Brain microvascular endothelial cell (primary cell): ENCODE data around the gene YOD1.

ENCODE experiments used
- DNase-seq: peaks from one replicate; pipeline ENCODE4 v3.0.0-alpha.2; 2020
- H3K27ac ChIP-seq: fragments of 250-450 bp; sonication (Bioruptor Pico); 2 replicates; pipeline ENCODE4 v1.5.1; 2020; ENCODE audit warnings: mild to moderate bottlenecking, moderate library complexity
- H3K27me3 ChIP-seq: fragments of 250-450 bp; sonication (Bioruptor Pico); replicated peaks from 2 replicates; pipeline ENCODE4 v1.5.1; 2020; ENCODE audit warnings: mild to moderate bottlenecking
- H3K36me3 ChIP-seq: fragments of 250-450 bp; sonication (Bioruptor Pico); replicated peaks from 2 replicates; pipeline ENCODE4 v1.5.1; 2020; ENCODE audit warnings: mild to moderate bottlenecking
- H3K4me3 ChIP-seq: 2 replicates; pipeline ENCODE4 v1.5.1; 2011; ENCODE audit warnings: low read depth, mild to moderate bottlenecking, control low read depth, low read length, moderate library complexity
- in situ Hi-C: cut with HindIII; loops from 2 replicates; pipeline ENCODE4 v1.10.0; 2017; ENCODE audit warnings: low sequenced_read_pairs, low pct_ligation_motif_present
- TF ChIP-seq, protein P1 (sequence below): IDR thresholded peaks from 2 replicates; pipeline ENCODE4 v1.5.1; 2011; ENCODE audit warnings: low read depth, mild to moderate bottlenecking, moderate library complexity, low read length, control low read depth, inconsistent platforms; ENCODE audit errors: missing control alignments

Gene YOD1

DNA sequence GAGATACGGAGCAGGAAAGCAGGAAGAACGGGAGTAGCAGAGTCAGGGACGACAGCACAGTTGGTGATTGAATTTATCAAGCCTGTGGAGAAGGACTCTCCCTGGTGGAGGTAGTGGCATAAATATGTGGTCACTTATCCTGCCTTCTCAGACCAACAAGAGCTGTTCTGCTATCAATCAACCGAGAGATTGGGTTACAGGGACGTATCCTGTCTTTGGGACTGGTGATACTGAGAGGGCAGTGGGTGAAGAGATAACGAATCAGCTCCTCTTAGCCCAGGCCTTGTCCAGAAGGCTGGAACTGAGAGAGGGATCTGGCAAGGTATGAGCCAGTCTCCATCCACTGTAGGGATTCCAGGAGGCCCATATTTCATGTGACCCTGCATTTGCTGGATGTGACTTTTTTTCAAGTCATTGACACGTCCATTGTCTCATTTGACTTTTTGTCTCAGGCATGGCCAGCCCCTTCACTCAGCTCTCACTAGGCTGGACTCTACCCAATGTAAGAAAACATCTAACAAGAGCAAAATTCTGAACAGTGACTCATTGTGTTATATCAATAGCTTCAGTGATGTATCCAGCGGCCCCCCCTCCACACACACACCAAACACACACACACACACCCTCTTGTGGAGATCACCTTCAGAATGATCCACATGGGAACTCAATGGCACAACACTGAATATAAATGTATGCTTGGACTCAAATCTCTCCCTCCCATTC, 29.7 kb downstream of the YOD1 start:
- in situ Hi-C loops = no loop called here
- H3K27ac ChIP-seq = peak overlapping the region; percentile 14
- H3K27me3 ChIP-seq = no peaks in the 10 kb centered on the region
- TF ChIP-seq, protein P1, sequence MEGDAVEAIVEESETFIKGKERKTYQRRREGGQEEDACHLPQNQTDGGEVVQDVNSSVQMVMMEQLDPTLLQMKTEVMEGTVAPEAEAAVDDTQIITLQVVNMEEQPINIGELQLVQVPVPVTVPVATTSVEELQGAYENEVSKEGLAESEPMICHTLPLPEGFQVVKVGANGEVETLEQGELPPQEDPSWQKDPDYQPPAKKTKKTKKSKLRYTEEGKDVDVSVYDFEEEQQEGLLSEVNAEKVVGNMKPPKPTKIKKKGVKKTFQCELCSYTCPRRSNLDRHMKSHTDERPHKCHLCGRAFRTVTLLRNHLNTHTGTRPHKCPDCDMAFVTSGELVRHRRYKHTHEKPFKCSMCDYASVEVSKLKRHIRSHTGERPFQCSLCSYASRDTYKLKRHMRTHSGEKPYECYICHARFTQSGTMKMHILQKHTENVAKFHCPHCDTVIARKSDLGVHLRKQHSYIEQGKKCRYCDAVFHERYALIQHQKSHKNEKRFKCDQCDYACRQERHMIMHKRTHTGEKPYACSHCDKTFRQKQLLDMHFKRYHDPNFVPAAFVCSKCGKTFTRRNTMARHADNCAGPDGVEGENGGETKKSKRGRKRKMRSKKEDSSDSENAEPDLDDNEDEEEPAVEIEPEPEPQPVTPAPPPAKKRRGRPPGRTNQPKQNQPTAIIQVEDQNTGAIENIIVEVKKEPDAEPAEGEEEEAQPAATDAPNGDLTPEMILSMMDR = no peak
- no peak overlapping the region for H3K4me3 ChIP-seq
- DNase-seq = peak; percentile 72
- H3K36me3 ChIP-seq = no peaks in the 10 kb centered on the region

DNA sequence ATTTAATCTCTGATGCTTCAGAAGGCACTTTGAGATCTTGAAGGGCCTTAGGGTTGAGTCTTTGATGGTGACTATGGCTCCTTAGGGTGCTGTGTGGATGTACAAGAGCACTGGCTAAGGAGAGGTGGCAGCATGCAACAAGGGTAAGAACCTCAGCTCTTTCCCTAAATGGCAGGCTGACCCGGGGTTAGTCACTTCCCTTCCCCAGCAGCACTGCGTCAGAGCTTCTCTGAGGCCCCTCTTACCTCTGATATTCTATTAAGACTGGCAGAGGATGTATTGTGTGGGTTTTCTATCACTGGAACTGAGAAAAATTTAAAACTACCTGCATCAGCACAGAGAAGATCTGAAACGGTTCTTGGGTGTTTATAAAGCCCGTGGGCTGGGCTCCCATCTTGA, 30.3 kb downstream of the YOD1 start:
- peak overlapping the region; percentile 14 for H3K27ac ChIP-seq
- in situ Hi-C loops = no loop called here

GRCh38 chr1:207020065-207020708, 30.8 kb downstream of the YOD1 start:
- Histone ChIP-seq H3K27me3 (no peaks in the 10 kb centered on the region), H3K27ac (no peak overlapping the region), H3K36me3 (no peaks in the 10 kb centered on the region), H3K4me3 (no peak overlapping the region)
- DNase-seq = no peak
- in situ Hi-C loops = no loop called here
- TF ChIP-seq, protein P1 = no peak

More for the DNA sequence above, 30.3 kb downstream of the YOD1 start:
- Histone ChIP-seq H3K27me3 (no peaks in the 10 kb centered on the region), H3K4me3 (no peak overlapping the region), H3K36me3 (no peaks in the 10 kb centered on the region)
- DNase-seq = no peak
- TF ChIP-seq, protein P1 = no peak

DNA sequence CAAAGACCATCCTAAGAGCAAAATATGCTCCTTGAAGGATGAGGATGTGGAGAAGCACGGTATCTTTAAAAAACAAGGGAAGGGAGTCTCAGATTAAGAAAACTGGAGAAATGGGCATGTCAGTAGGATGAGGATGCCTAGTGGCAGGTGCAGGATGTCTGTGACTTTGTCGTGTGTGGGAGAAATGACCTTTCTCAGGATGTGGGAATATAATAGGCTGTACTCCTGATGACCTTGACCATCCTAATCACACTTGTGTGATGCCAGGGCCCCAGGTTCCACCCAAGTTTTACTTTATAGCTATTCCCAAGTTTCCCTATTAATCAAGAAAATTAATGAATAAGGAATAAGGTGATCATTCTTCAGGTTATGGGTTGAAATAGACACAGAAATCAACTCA, 31.3 kb downstream of the YOD1 start:
- H3K27ac ChIP-seq = no peak overlapping the region
- no peak for DNase-seq
- TF ChIP-seq, protein P1 = no peak
- in situ Hi-C loops = no loop called here
- H3K4me3 ChIP-seq = no peak overlapping the region
- H3K27me3 ChIP-seq = no peaks in the 10 kb centered on the region
- no peaks in the 10 kb centered on the region for H3K36me3 ChIP-seq

DNA sequence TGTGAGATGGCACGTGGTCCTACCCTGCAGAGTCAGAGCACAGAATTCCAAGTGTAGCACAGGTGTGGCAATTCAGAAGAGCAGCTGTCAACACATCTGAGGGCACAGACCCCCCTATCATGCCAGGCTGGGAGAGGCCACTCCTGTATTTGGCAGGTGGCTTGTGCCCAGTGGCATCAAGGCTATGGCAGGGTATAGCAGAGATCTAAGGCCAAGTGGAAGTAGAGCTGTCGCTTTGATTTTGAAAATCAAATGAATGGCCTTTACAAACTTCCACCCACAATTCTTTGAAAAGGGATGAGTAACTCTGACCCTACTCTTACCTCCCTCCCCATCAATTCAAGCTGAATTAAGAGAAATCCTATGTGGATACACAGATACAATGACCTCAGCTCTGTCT, 31.8 kb downstream of the YOD1 start:
- H3K27me3 ChIP-seq = no peaks in the 10 kb centered on the region
- no peak overlapping the region for H3K4me3 ChIP-seq
- TF ChIP-seq, protein P1 = no peak
- no peak overlapping the region for H3K27ac ChIP-seq
- in situ Hi-C loops = no loop called here
- H3K36me3 ChIP-seq = no peaks in the 10 kb centered on the region
- no peak for DNase-seq

GRCh38 chr1:207018707-207019106, 32.3 kb downstream of the YOD1 start:
- H3K27me3 ChIP-seq = no peaks in the 10 kb centered on the region
- H3K36me3 ChIP-seq = no peaks in the 10 kb centered on the region
- no peak for DNase-seq
- H3K4me3 ChIP-seq = no peak overlapping the region
- in situ Hi-C loops = no loop called here
- no peak overlapping the region for H3K27ac ChIP-seq
- TF ChIP-seq, protein P1 = no peak
